HG02763 (cell line): ENCODE measurements around the gene SLC22A12.

Experiments
- ATAC-seq: cut with Tn5 transposase; IDR thresholded peaks from one replicate; pipeline ENCODE4 v1.9.1; 2021; ENCODE audit warnings: mild to moderate bottlenecking, moderate library complexity; ENCODE audit not compliant: unreplicated experiment

The SLC22A12 gene

DNA sequence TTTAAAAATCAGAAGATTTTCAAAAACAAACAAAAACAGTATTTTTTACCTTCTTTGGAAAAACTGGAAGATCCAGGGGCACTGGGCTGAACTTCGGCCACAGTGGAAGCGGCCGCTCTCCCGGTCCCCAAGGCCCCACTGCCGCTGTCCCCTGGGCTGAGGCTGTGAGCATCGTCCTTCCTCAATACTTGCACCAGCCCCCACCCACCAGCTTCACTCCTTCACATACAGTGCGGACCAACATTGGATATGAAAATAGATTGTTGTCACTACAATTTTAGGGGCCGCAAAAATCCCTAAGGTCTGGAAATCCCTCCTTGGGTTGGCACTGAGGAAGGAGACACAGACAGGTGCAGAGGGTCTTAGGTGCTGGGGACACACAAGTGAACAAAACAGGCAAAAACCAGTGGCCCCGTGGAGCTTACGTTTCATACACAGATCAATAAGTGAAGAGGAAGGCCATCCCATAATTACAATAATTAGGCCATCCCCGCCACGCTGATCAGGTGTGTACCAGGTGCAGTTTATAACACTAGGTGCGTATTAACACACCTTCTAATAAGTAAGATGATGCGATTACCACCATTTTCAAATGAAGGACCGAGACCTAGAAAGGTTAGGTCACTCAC, 28.2 kb upstream of the SLC22A12 start:
- ATAC-seq: no peak

DNA sequence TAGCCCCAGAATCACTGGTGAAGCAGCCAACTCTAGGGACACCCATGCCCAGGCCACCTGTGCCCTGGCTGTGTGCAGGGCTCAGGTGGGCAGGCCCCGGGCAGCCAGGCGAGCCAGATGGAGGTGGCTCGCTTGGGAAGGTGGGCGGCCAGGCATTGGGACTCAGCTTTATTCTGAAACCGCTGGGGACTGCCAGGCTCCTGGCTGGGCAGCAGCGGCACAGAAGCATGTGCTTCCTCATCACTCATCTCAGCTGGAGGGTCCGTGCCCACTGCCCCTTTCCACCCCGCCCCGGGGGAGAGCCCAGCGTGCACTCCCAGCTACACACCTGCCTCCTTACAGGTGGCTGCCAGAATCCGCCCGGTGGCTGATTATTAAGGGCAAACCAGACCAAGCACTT, 27.1 kb upstream of the SLC22A12 start:
- no peak for ATAC-seq

DNA sequence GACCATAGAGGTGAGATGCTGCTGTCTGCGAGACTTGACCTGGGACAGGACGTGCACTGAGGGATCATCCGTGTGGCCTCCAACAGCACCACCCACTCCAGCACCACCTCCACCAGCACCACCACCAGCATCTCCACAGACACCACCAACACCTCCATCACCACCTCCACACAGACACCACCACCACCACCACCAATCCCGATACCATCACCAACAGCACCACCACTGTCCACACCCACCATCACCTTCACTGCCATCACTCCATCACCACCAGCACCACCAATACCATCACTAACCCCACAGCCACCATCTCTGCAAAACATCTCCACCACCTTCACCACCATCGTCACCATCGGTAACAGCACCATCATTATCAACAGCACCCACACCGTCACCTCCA, 26.6 kb upstream of the SLC22A12 start:
- ATAC-seq: no peak

DNA sequence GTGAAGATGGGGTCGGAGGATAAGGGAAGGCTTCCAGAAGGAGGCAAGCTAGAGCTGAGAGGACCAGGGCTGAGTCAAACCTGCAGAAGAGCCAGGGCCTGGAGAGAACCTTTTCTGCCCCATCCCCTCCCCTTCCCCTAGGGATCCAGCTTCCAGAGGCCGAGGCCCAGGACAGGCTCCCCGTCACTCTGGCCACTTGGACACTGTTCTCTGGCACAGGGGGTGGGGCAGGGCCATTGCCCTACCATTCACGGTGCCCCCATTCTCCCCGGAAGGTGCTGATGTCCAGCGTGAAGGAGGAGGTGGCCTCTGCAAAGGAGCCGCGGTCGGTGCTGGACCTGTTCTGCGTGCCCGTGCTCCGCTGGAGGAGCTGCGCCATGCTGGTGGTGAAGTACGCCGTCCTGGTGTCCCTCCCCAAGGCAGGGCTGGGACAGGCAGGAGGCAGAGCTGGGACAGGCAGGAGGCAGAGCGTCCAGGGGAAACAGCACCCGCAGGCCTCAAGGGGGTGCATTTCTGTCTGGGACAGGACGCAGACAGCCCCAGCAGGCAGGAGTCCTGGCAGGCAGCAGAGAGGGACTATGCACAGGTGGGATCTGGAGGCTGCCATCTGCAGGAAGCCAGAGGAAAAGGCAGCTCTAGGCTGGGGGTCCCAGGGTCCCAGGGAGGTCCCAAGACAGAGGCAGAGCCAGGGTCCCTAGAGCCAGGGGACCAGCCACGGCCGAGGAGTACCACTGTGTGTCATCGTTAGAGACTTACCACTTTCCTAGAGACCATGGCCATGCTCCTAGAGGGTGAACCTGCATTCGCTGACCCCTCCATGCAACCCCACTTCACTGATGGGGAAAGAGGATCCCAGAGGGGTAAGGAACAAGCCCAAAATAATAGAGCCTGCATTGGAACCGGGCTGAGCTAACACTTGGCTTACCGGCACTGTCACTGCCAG, 25.8 kb upstream of the SLC22A12 start:
- no peak for ATAC-seq

DNA sequence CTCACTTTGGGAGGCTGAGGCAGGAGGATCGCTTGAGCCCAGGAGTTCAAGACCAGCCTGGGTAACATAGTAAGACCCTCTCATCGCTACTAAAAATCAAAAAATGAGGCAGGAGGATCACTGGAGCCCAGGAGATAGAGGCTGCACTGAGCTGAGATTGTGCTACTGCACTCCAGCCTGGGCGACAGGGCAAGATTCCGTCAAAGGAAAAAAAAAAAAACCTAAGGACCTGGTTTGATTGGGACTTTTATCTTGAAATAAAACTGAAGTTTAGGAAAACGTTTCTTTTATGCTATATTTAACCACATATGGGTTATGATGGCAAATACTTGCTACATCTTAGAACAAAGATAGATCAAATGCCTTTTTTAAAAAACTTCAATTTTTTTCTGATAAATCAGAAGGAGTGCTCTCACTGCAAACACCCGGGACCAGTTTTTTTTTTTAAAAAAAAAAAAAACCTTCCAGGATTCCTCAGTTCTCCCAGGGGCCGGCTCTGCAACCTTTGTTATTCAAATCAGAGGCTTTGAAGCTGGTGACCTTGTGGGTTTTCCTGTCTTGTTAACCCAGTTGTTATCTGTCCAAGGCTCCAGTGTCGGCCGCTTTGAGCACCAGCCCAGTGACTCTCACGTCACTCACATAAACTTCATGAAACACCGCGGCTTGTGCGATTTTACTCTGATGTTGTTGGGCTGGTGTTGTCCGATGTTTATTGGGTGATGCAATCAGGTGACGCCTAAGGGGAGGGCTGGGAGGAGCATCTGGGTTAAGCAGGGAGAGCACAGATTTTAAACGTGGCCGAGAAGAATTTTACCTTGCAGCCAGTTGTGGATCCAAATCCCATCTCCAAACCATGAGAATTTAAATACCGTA, 24.7 kb upstream of the SLC22A12 start:
- no peak for ATAC-seq

DNA sequence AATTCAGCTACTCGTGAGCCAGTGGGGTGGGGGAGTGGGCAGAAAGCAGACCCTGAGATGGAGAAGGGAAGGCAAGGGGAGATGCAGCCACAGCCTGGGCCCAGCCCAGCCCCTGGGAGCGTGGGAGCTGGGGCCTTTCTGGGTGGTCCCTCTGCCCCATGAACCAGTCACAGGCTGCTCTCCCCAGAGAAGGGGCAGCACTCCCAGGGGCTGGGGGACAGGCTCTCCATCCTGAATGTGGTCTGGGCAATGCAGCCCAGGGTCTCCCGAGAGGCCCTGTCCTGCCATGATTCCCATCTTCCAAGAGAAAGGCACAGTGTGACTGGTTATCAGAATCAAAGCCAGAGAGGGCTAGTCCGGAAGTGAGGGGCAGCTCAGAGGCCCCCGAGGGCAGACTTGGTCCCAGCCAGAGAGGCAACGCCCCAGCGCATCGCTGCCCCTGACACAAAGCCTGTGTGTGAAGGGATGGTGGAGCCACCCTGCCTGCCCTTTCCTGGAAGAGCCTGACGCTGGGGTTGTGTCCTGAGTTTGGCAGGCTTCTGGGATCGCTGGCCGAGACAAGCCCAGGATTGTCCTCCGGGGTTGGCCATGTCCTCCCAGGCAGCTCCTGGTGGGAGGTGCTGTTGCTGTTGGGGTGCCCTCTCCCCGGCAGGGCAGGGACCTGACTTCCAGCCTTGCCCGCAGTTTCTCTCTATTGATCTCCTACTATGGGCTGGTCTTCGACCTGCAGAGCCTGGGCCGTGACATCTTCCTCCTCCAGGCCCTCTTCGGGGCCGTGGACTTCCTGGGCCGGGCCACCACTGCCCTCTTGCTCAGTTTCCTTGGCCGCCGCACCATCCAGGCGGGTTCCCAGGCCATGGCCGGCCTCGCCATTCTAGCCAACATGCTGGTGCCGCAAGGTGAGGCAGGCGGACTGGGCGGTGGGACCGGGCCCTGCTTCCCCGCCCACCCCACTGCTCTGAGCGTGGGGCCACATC, 23.8 kb upstream of the SLC22A12 start:
- ATAC-seq: no peak

DNA sequence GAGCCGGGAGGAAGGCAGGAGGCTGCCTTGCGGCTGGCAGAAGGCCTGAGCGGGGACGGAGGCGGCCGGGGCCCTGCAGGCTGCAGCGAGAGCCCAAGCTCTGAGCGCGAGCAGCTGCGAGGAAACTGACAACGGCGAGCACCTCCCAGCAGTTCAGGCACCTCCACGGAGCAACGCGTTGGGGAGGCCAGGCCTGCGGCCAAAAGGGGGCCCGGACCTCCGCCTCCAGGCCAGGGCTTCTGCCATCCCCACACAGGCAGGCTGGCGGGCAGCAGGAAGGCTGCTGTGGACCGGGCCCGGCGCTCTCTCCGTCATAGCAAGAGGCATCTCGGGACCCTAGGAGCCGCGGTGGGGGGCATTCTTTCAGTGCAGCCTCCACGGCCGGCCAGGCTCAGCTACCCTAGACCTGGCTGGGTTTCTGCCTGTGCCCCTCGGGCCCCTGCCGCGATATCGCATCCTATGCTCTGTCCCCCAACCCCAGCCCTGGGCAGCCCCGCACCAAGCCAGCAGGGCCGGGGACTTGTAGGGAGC, 22.9 kb upstream of the SLC22A12 start:
- no peak for ATAC-seq

DNA sequence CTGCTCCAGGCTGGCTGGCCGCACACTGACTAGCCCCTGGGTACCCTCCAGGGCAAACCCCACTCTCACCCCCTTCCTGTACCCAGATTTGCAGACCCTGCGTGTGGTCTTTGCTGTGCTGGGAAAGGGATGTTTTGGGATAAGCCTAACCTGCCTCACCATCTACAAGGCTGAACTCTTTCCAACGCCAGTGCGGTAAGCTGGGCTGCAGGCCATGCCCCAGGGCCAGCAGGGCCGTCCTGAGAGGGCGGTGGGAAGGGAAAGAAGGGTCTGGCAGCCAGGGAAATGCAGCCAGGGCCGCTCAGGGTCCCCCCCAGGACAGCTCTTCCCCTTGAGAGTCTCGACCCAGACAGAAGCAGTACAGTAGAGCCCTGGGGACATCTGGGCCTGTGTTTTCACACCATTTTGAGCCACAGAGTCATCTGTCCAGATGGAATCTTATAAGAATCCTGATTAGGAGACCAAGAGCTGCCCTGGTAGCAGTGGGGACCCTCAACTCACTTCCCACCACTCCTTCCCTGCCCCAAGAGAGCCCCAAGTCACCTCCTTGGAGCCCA, 22.4 kb upstream of the SLC22A12 start:
- no peak for ATAC-seq

DNA sequence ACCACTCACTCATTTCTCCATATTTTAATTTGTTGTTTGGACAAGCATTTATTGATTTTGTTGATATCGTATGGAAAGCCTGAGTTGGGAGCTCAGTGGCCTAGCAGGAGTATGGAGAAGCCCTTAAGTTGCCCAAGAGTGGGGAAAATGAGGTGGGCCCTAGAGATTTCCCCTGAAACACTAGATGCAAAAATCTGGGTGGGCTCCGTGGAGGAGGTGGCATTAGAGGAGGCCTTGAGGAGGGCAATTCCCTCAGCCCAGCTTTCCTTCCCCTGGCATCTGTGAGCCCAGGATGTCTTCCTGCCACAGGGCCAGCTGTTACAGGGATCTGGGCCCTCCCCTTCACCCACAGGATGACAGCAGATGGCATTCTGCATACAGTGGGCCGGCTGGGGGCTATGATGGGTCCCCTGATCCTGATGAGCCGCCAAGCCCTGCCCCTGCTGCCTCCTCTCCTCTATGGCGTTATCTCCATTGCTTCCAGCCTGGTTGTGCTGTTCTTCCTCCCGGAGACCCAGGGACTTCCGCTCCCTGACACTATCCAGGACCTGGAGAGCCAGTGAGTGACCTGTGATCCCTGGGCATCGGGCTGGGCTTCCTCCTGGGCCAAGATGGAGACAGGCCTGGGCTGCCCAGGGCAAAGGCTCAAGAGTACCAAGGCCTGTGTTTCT, 21.6 kb upstream of the SLC22A12 start:
- no peak for ATAC-seq

GRCh38 chr11:64570341-64570740, 20.7 kb upstream of the SLC22A12 start:
- ATAC-seq: no peak

DNA sequence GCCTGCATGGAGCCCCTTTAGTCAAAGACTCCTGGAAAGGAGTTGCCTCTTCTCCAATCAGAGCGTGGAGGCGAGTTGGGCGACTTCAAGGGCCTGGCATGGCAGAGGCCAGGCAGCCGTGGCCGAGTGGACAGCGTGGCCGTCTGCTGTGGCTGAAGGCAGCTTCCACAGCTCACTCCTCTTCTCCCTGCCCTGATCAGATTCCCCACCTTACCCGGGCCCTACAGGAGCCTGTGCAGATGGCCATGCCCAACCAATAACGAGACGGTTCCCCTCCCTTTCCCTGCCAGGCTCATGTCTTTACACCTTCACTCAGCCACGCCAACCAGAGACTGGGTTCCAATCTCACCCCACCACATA, 20.0 kb upstream of the SLC22A12 start:
- ATAC-seq: no peak

DNA sequence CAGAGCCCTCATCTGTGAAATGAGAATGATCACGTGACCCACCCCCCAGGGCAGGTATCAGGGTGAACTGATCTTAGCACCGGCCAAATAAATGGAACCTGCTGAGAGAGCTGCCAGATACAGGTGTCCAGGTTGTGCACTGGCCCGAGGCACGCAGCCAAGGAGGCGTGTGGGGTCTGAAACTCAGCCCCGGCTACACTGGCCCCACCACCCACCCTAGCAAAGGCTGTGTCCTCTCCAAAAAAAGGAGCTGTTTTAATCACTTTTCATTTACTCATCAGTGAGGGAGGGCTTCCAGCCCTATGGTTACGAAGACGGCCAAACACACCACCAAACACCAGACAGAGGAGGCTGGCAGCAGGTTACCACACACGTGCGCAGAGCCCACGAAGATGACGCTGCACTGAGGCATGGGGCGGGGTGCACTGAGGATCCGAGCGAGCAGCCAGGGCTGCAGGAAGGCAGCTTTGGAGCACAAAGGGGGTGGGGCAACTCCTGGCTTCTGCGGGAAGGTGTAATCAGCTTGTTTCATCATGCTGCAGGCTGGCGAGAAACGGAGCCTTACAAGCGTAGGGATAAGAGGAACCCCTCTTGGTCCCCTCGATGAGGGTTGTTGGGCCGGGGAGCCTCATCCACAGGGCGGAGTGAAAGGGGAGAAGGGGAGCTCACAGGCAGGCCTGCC, 19.5 kb upstream of the SLC22A12 start:
- ATAC-seq: no peak

DNA sequence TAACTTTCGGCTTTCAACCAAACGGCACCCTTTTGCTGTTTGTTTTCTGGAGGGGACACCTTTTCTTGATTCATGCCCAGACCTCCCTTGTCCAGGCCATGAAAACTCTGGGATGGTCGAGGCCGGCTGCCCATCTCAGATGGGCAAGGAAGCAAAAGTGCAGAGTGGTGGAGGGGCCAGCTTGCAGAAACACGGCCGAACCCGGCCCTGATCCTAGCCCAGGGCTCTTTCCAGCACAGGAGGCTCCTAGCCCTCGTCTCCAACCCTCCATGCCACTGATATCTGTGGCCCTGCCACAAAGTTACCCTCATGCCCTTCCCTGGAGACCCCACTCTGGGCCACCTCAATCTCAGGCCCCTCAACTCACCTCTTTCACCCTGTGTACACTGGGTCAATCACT, 18.9 kb upstream of the SLC22A12 start:
- no peak for ATAC-seq

- ATAC-seq: no peak
These were observed 13.8 kb upstream of the SLC22A12 start for GRCh38 chr11:64577202-64577601.

GRCh38 chr11:64580412-64580811, 10.6 kb upstream of the SLC22A12 start:
- no peak for ATAC-seq

DNA sequence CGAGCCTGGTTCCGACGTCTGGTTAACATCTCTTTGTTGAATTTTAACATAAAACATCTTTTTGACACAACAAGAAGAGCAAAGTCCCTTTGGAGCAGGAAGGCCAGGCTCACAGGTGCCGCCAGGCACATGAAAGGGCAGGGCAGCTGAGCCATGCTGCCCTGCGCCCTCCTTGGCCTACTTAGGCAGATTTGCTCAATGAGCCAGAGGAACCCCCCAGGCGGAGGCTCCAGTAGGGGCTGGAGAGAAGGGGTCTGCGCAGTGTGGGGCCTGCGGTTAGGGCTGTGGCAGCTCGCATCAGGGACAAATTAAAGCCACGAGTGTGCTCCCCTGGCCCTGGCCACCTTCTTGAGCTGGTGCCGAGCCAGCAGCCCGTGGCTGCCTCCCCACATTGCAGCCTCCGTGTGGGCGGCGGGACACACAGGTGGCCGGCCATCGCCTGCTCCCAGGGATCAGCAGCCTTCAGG, 9.9 kb upstream of the SLC22A12 start:
- ATAC-seq: no peak

GRCh38 chr11:64582885-64583284, 8.1 kb upstream of the SLC22A12 start:
- ATAC-seq: no peak
